HepG2 (cell line): Measurements from ENCODE around the gene LPIN3. TPM values are rescaled to one million over a fixed set of nuclear protein-coding genes. Genes with fewer than 3 reads are reported as not detected.

Experiments
- NFIC ChIP-seq: IDR thresholded peaks from 2 replicates; pipeline ENCODE4 v1.6.1; 2012; ENCODE audit warnings: mild to moderate bottlenecking, low read length, inconsistent platforms
- RFXAP ChIP-seq: sonication (generic); formaldehyde crosslinking; IDR thresholded peaks from 2 replicates; pipeline ENCODE4 v1.4.0; 2020; ENCODE audit warnings: missing genetic modification reagents, borderline replicate concordance
- SMARCC2 ChIP-seq: fragments of 450-650 bp; IDR thresholded peaks from 2 replicates; pipeline ENCODE4 v1.6.1; 2017; ENCODE audit warnings: antibody characterized with exemption, mild to moderate bottlenecking
- SMARCE1 ChIP-seq: fragments of 450-650 bp; IDR thresholded peaks from 2 replicates; pipeline ENCODE4 v1.6.1; 2017; ENCODE audit warnings: borderline replicate concordance
- SMYD3 ChIP-seq: sonication (generic); formaldehyde crosslinking; IDR thresholded peaks from 2 replicates; pipeline ENCODE4 v1.8.1; 2023; ENCODE audit warnings: mild to moderate bottlenecking, missing genetic modification reagents
- TBX2 ChIP-seq: sonication (generic); formaldehyde crosslinking; IDR thresholded peaks from 2 replicates; pipeline ENCODE4 v1.5.0; 2020; ENCODE audit warnings: missing genetic modification reagents, mild to moderate bottlenecking, borderline replicate concordance
- ZFP36L1 ChIP-seq: sonication (generic); formaldehyde crosslinking; IDR thresholded peaks from 2 replicates; pipeline ENCODE4 v1.8.0; 2022; ENCODE audit warnings: mild to moderate bottlenecking, missing genetic modification reagents, moderate library complexity
- ZFP37 ChIP-seq: sonication (generic); formaldehyde crosslinking; IDR thresholded peaks from 2 replicates; pipeline ENCODE4 v1.4.0; 2020; ENCODE audit warnings: missing genetic modification reagents, borderline replicate concordance
- ZFY ChIP-seq: sonication (generic); formaldehyde crosslinking; IDR thresholded peaks from 2 replicates; pipeline ENCODE4 v1.4.0; 2020; ENCODE audit warnings: missing genetic modification reagents
- ZNF230 ChIP-seq: sonication (generic); formaldehyde crosslinking; IDR thresholded peaks from 2 replicates; pipeline ENCODE4 v1.4.0; 2020; ENCODE audit warnings: mild to moderate bottlenecking, missing genetic modification reagents
- ZNF232 ChIP-seq: sonication (generic); formaldehyde crosslinking; IDR thresholded peaks from 2 replicates; pipeline ENCODE4 v1.4.0; 2020; ENCODE audit warnings: missing genetic modification reagents, borderline replicate concordance
- ZNF496 ChIP-seq: sonication (generic); formaldehyde crosslinking; IDR thresholded peaks from 2 replicates; pipeline ENCODE4 v1.8.1; 2023; ENCODE audit warnings: mild to moderate bottlenecking, moderate library complexity, missing genetic modification reagents; ENCODE audit not compliant: insufficient replicate concordance
- polyA plus RNA-seq, 8 experiments: library from polyadenylated mRNA; depleted of rRNA in 3 of 8; stranded (reverse) in 7 of 8; unstranded in 1 of 8; fragments of >200 nt; fragmentation: Illumina TruSeq in 4 of 8; extraction: Trizol in 4 of 8; gene quantifications; 2 replicates each; pipeline versions ENCODE4 v1.2.1 to v1.2.3, GENCODE V29; 2011 to 2016; ENCODE audit warnings: low read depth in 4 of 8, missing spikeins in 1 of 8, mixed read lengths in 1 of 8; ENCODE audit not compliant: insufficient read depth in 1 of 8
- total RNA-seq, 5 experiments: library from RNA; depleted of rRNA; stranded (reverse); fragments of >200 nt; fragmentation: Illumina TruSeq; extraction: Trizol; gene quantifications; 2 replicates each; pipeline ENCODE4 v1.2.3, GENCODE V29; 2016; ENCODE audit warnings: low read depth in 1 of 5
- TF ChIP-seq, protein P1 (sequence below): sonication (generic); formaldehyde crosslinking; IDR thresholded peaks from 2 replicates; pipeline ENCODE4 v1.5.1; 2020; ENCODE audit warnings: mild to moderate bottlenecking, missing genetic modification reagents, borderline replicate concordance
- TF ChIP-seq, protein P2 (sequence below): sonication (generic); formaldehyde crosslinking; IDR thresholded peaks from 2 replicates; pipeline ENCODE4 v1.5.0; 2020; ENCODE audit warnings: mild to moderate bottlenecking, missing genetic modification reagents, borderline replicate concordance
- TF ChIP-seq, protein P3 (sequence below): sonication (generic); formaldehyde crosslinking; IDR thresholded peaks from 2 replicates; pipeline ENCODE4 v1.8.1; 2023; ENCODE audit warnings: missing genetic modification reagents, inconsistent platforms, borderline replicate concordance
- TF ChIP-seq, protein P4 (sequence below): IDR thresholded peaks from 2 replicates; pipeline ENCODE4 v1.6.1; 2016
- TF ChIP-seq, protein P5 (sequence below): sonication (generic); formaldehyde crosslinking; IDR thresholded peaks from 2 replicates; pipeline ENCODE4 v1.8.0; 2022; ENCODE audit warnings: mild to moderate bottlenecking, missing genetic modification reagents; ENCODE audit not compliant: insufficient replicate concordance

LPIN3 gene
- total and polyA plus RNA-seq, 2 of the 13 experiments (the other 11 are each of a cell fraction or from before 2014, with no cell fraction given), result 14.2 to 28.6 TPM

DNA sequence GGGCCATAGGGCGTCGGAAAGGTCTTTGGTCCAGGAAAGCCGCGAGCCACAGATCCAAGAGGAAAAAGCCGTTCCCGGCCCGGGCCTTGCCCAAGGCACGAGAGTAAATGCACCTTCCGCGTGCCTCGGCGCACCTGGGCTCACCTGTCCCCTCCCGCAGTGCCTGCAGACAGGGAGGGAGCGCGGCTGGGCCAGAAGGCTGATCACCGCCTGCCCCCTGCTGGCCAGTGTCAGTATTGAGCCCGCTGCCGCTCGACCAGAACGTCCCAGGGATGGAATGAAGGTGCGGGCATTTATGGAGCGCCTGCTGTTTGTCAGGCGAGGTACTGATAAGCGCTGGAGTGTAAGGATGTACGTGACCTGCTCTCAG lies 679 bp upstream of the LPIN3 start (continued):
- TF ChIP-seq ZNF232 (CRISPR knock-in tag) (peak; percentile 17; the same call in 1 of the 2 replicates), NFIC (no peak), ZNF230 (CRISPR knock-in tag) (peak; percentile 42; the same call in 1 of the 2 replicates), SMYD3 (CRISPR knock-in tag) (no peak; the same call in 1 of the 2 replicates), TBX2 (no peak; the same call in 1 of the 2 replicates), ZFP37 (CRISPR knock-in tag) (no peak), RFXAP (no peak), ZFP36L1 (CRISPR knock-in tag) (0 out of 2 replicates have a peak, but pooled peaks have one; percentile 21), SMARCE1 (no peak), ZFY (no peak), SMARCC2 (no peak), ZNF496 (CRISPR knock-in tag) (no peak)
- TF ChIP-seq, protein P1, sequence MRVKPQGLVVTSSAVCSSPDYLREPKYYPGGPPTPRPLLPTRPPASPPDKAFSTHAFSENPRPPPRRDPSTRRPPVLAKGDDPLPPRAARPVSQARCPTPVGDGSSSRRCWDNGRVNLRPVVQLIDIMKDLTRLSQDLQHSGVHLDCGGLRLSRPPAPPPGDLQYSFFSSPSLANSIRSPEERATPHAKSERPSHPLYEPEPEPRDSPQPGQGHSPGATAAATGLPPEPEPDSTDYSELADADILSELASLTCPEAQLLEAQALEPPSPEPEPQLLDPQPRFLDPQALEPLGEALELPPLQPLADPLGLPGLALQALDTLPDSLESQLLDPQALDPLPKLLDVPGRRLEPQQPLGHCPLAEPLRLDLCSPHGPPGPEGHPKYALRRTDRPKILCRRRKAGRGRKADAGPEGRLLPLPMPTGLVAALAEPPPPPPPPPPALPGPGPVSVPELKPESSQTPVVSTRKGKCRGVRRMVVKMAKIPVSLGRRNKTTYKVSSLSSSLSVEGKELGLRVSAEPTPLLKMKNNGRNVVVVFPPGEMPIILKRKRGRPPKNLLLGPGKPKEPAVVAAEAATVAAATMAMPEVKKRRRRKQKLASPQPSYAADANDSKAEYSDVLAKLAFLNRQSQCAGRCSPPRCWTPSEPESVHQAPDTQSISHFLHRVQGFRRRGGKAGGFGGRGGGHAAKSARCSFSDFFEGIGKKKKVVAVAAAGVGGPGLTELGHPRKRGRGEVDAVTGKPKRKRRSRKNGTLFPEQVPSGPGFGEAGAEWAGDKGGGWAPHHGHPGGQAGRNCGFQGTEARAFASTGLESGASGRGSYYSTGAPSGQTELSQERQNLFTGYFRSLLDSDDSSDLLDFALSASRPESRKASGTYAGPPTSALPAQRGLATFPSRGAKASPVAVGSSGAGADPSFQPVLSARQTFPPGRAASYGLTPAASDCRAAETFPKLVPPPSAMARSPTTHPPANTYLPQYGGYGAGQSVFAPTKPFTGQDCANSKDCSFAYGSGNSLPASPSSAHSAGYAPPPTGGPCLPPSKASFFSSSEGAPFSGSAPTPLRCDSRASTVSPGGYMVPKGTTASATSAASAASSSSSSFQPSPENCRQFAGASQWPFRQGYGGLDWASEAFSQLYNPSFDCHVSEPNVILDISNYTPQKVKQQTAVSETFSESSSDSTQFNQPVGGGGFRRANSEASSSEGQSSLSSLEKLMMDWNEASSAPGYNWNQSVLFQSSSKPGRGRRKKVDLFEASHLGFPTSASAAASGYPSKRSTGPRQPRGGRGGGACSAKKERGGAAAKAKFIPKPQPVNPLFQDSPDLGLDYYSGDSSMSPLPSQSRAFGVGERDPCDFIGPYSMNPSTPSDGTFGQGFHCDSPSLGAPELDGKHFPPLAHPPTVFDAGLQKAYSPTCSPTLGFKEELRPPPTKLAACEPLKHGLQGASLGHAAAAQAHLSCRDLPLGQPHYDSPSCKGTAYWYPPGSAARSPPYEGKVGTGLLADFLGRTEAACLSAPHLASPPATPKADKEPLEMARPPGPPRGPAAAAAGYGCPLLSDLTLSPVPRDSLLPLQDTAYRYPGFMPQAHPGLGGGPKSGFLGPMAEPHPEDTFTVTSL, result no peak
- TF ChIP-seq, protein P2, sequence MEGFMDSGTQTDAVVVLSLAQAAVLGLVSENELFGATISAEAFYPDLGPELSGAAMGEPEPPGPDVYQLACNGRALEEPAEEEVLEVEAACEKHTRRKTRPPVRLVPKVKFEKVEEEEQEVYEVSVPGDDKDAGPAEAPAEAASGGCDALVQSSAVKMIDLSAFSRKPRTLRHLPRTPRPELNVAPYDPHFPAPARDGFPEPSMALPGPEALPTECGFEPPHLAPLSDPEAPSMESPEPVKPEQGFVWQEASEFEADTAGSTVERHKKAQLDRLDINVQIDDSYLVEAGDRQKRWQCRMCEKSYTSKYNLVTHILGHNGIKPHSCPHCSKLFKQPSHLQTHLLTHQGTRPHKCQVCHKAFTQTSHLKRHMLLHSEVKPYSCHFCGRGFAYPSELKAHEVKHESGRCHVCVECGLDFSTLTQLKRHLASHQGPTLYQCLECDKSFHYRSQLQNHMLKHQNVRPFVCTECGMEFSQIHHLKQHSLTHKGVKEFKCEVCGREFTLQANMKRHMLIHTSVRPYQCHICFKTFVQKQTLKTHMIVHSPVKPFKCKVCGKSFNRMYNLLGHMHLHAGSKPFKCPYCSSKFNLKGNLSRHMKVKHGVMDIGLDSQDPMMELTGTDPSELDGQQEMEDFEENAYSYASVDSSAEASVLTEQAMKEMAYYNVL (CRISPR knock-in tag), result peak; percentile 49; the same call in 1 of the 2 replicates
- TF ChIP-seq, protein P3, sequence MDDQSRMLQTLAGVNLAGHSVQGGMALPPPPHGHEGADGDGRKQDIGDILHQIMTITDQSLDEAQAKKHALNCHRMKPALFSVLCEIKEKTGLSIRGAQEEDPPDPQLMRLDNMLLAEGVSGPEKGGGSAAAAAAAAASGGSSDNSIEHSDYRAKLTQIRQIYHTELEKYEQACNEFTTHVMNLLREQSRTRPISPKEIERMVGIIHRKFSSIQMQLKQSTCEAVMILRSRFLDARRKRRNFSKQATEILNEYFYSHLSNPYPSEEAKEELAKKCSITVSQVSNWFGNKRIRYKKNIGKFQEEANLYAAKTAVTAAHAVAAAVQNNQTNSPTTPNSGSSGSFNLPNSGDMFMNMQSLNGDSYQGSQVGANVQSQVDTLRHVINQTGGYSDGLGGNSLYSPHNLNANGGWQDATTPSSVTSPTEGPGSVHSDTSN, result no peak
- TF ChIP-seq, protein P4, sequence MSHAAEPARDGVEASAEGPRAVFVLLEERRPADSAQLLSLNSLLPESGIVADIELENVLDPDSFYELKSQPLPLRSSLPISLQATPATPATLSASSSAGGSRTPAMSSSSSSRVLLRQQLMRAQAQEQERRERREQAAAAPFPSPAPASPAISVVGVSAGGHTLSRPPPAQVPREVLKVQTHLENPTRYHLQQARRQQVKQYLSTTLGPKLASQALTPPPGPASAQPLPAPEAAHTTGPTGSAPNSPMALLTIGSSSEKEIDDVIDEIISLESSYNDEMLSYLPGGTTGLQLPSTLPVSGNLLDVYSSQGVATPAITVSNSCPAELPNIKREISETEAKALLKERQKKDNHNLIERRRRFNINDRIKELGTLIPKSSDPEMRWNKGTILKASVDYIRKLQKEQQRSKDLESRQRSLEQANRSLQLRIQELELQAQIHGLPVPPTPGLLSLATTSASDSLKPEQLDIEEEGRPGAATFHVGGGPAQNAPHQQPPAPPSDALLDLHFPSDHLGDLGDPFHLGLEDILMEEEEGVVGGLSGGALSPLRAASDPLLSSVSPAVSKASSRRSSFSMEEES, result no peak
- TF ChIP-seq, protein P5, sequence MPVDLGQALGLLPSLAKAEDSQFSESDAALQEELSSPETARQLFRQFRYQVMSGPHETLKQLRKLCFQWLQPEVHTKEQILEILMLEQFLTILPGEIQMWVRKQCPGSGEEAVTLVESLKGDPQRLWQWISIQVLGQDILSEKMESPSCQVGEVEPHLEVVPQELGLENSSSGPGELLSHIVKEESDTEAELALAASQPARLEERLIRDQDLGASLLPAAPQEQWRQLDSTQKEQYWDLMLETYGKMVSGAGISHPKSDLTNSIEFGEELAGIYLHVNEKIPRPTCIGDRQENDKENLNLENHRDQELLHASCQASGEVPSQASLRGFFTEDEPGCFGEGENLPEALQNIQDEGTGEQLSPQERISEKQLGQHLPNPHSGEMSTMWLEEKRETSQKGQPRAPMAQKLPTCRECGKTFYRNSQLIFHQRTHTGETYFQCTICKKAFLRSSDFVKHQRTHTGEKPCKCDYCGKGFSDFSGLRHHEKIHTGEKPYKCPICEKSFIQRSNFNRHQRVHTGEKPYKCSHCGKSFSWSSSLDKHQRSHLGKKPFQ (CRISPR knock-in tag), result no peak
